CD14-positive monocyte (primary cell): ENCODE measurements around the gene SCP2. TPM values are rescaled to one million over a fixed set of nuclear protein-coding genes. Genes with fewer than 3 reads are reported as not detected.
A peak's percentile ranks its signal among the peaks of the same experiment; 100 is the strongest.

Experiments
- DNase-seq, 3 donors: peaks; one replicate each; pipeline ENCODE4 v3.0.0-alpha.2; 2011 to 2022
- H2AFZ ChIP-seq: 2 replicates; pipeline ENCODE4 v1.6.0; 2012; ENCODE audit warnings: mild to moderate bottlenecking, low read depth, low read length, inconsistent platforms; ENCODE audit not compliant: insufficient read depth, poor library complexity, severe bottlenecking
- H3K27ac ChIP-seq, 2 donors: 1 replicate in 1 of 2; 2 replicates in 1 of 2; pipeline ENCODE4 v1.5.1; 2012 to 2013; ENCODE audit warnings: low read length in 2 of 2, control low read depth in 1 of 2, inconsistent platforms in 1 of 2, low read depth in 1 of 2, mild to moderate bottlenecking in 1 of 2
- H3K27me3 ChIP-seq, 2 donors: one replicate each; pipeline versions ENCODE4 v1.6.0 to v1.6.1; 2011 to 2013; ENCODE audit warnings: low read length in 2 of 2; ENCODE audit not compliant: control insufficient read depth in 2 of 2, insufficient read depth in 2 of 2
- H3K36me3 ChIP-seq, 2 donors: replicated peaks in 1 of 2; 1 replicate in 1 of 2; 2 replicates in 1 of 2; pipeline versions ENCODE4 v1.5.1 to v1.6.1; 2012 to 2013; ENCODE audit warnings: low read length in 2 of 2, control low read depth in 1 of 2, inconsistent platforms in 1 of 2, mild to moderate bottlenecking in 1 of 2; ENCODE audit not compliant: insufficient read depth in 2 of 2, control insufficient read depth in 1 of 2
- H3K4me1 ChIP-seq, 2 donors: 1 replicate in 1 of 2; 2 replicates in 1 of 2; pipeline versions ENCODE4 v1.5.1 to v1.6.1; 2012 to 2013; ENCODE audit warnings: low read length in 2 of 2, control low read depth in 1 of 2, inconsistent platforms in 1 of 2, mild to moderate bottlenecking in 1 of 2, moderate library complexity in 1 of 2; ENCODE audit not compliant: insufficient read depth in 2 of 2, control insufficient read depth in 1 of 2
- H3K4me2 ChIP-seq: replicated peaks from 2 replicates; pipeline ENCODE3; 2012; ENCODE audit warnings: low read length, moderate library complexity, mild to moderate bottlenecking; ENCODE audit not compliant: poor library complexity, severe bottlenecking; ENCODE audit errors: extremely low read depth
- H3K4me3 ChIP-seq, 3 experiments: fragments of 200-600 bp in 1 of 3; sonication (generic) in 1 of 3; replicated peaks in 1 of 3; 1 replicate in 2 of 3; 2 replicates in 1 of 3; pipeline ENCODE4 v1.5.1; 2011 to 2013; ENCODE audit warnings: low read length in 3 of 3, mild to moderate bottlenecking in 3 of 3, control low read depth in 2 of 3, low read depth in 2 of 3, inconsistent platforms in 1 of 3, moderate library complexity in 1 of 3
- H3K79me2 ChIP-seq: 2 replicates; pipeline ENCODE4 v1.6.0; 2012; ENCODE audit warnings: mild to moderate bottlenecking, control low read depth, inconsistent platforms, low read length, moderate library complexity; ENCODE audit not compliant: insufficient read depth
- H3K9ac ChIP-seq: 2 replicates; pipeline ENCODE4 v1.6.0; 2017; ENCODE audit warnings: low read length, mild to moderate bottlenecking; ENCODE audit not compliant: insufficient read depth, poor library complexity, severe bottlenecking
- H3K9me3 ChIP-seq, 2 donors: replicated peaks in 1 of 2; 1 replicate in 1 of 2; 2 replicates in 1 of 2; pipeline versions ENCODE4 v1.5.1 to v1.6.1; 2012 to 2013; ENCODE audit warnings: low read length in 2 of 2, control low read depth in 1 of 2; ENCODE audit not compliant: control insufficient read depth in 1 of 2, insufficient read depth in 1 of 2
- H4K20me1 ChIP-seq: 2 replicates; pipeline ENCODE4 v1.6.0; 2012; ENCODE audit warnings: mild to moderate bottlenecking, low read length, control low read depth, moderate library complexity; ENCODE audit not compliant: insufficient read depth
- H3K27ac Mint-ChIP-seq, 7 donors: one replicate each; pipeline ENCODE4 v1.8.0; 2020; ENCODE audit warnings: mild to moderate bottlenecking in 7 of 7, mixed read lengths in 7 of 7, moderate library complexity in 6 of 7, inconsistent platforms in 2 of 7
- H3K27me3 Mint-ChIP-seq, 3 donors: one replicate each; pipeline ENCODE4 v1.8.0; 2021 to 2022; ENCODE audit warnings: low read depth in 3 of 3, mild to moderate bottlenecking in 3 of 3, mixed read lengths in 3 of 3, moderate library complexity in 3 of 3, inconsistent platforms in 1 of 3
- H3K36me3 Mint-ChIP-seq, 2 donors: one replicate each; pipeline ENCODE4 v1.8.0; 2020; ENCODE audit warnings: mixed read lengths in 2 of 2, inconsistent platforms in 1 of 2, mild to moderate bottlenecking in 1 of 2
- H3K4me1 Mint-ChIP-seq: one replicate; pipeline ENCODE4 v1.8.0; 2020; ENCODE audit warnings: mild to moderate bottlenecking, mixed read lengths
- H3K4me3 Mint-ChIP-seq, 2 donors: one replicate each; pipeline ENCODE4 v1.8.0; 2020; ENCODE audit warnings: mild to moderate bottlenecking in 2 of 2, mixed read lengths in 2 of 2, moderate library complexity in 1 of 2
- H3K9me3 Mint-ChIP-seq, 7 donors: one replicate each; pipeline ENCODE4 v1.8.0; 2020 to 2022; ENCODE audit warnings: mixed read lengths in 7 of 7, mild to moderate bottlenecking in 6 of 7, moderate library complexity in 6 of 7, inconsistent platforms in 2 of 7
- WGBS: methylation state at CpG from one replicate; pipeline ENCODE4 v1.1.5; 2013; ENCODE audit warnings: missing lambda C conversion rate; ENCODE audit not compliant: insufficient coverage; 5-methylcytosine and 5-hydroxymethylcytosine counted together
- intact Hi-C, 2 donors: fragments of 100-400 bp; cut with micrococcal nuclease; formaldehyde crosslinking; loops; one replicate each; pipeline versions ENCODE4 v1.15.0 to v1.15.1; 2023
- polyA plus RNA-seq, 3 donors: library from polyadenylated mRNA; depleted of rRNA in 1 of 3; unstranded in 2 of 3; stranded (reverse) in 1 of 3; fragments of 300-500 nt in 2 of 3; fragments of >200 nt in 1 of 3; fragmentation: Illumina TruSeq in 2 of 3; gene quantifications; 1 replicate in 2 of 3; 2 replicates in 1 of 3; pipeline ENCODE4 v1.2.3, GENCODE V29; 2012 to 2021
- TF ChIP-seq, protein P1 (sequence below): fragments of 200-600 bp; IDR thresholded peaks from one replicate; pipeline ENCODE4 v1.8.0; 2022; ENCODE audit warnings: antibody characterized with exemption, mild to moderate bottlenecking

Gene SCP2
- polyA plus RNA-seq, 3 donors: 56.3 to 197 (median 156) TPM

- WGBS: no CpG with 5 or more reads among the region's 7 CpGs
- TF ChIP-seq, protein P1, sequence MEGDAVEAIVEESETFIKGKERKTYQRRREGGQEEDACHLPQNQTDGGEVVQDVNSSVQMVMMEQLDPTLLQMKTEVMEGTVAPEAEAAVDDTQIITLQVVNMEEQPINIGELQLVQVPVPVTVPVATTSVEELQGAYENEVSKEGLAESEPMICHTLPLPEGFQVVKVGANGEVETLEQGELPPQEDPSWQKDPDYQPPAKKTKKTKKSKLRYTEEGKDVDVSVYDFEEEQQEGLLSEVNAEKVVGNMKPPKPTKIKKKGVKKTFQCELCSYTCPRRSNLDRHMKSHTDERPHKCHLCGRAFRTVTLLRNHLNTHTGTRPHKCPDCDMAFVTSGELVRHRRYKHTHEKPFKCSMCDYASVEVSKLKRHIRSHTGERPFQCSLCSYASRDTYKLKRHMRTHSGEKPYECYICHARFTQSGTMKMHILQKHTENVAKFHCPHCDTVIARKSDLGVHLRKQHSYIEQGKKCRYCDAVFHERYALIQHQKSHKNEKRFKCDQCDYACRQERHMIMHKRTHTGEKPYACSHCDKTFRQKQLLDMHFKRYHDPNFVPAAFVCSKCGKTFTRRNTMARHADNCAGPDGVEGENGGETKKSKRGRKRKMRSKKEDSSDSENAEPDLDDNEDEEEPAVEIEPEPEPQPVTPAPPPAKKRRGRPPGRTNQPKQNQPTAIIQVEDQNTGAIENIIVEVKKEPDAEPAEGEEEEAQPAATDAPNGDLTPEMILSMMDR: no peak
- H3K4me3 ChIP-seq: no peak overlapping the region
- Mint-ChIP-seq H3K4me1 (peaks cover 8% of the 10 kb centered on the region), H3K27me3 (peaks cover 1 to 19% (median 18%) of the 10 kb centered on the region in 3 donors), H3K27ac (peak overlapping the region in 1 of 7 donors; percentile 80), H3K36me3 (no peaks in the 10 kb centered on the region), H3K4me3 (no peak overlapping the region), H3K9me3 (peaks cover 0 to 2% (median 0%) of the 10 kb centered on the region in 7 donors)
- no peaks in the 10 kb centered on the region for H4K20me1 ChIP-seq
- H3K4me1 ChIP-seq: peaks cover 11 to 13% of the 10 kb centered on the region in 2 donors
- no peak overlapping the region for H3K4me2 ChIP-seq
- no peak for DNase-seq
- H3K27ac ChIP-seq: no peak overlapping the region
- intact Hi-C loops: no loop called here
- H3K27me3 ChIP-seq: peaks cover 0 to 21% of the 10 kb centered on the region in 2 donors
- no peak overlapping the region for H2AFZ ChIP-seq
- H3K9ac ChIP-seq: no peak overlapping the region
- no peaks in the 10 kb centered on the region for H3K9me3 ChIP-seq
- H3K36me3 ChIP-seq: no peaks in the 10 kb centered on the region
- H3K79me2 ChIP-seq: no peaks in the 10 kb centered on the region
These were observed 9.9 kb upstream of the SCP2 start for GRCh38 chr1:52917156-52917555.

DNA sequence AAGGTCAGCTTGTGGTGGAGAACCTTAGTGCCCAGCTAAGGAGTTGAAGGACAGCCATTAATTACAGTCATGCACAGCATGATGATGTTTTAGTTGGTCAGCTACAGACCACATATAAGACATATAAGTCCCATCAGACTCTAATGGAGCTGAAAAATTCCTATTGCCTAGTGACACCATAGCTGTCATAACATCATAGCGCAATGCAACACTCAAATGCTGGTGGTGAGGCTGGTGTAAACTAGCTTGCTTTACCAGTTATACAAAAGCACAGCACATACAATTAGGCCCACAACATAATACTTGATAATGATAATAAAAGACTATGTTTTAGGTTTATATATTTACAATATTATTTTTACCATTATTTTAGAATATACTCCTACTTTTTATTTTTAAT lies 9.5 kb upstream of the SCP2 start:
- DNase-seq: no peak
- no peak overlapping the region for H3K27ac ChIP-seq
- TF ChIP-seq, protein P1: no peak
- WGBS: no CpG with 5 or more reads among the region's 1 CpG
- peaks cover 11 to 13% of the 10 kb centered on the region in 2 donors for H3K4me1 ChIP-seq
- H3K36me3 ChIP-seq: no peaks in the 10 kb centered on the region
- no peaks in the 10 kb centered on the region for H3K9me3 ChIP-seq
- no peaks in the 10 kb centered on the region for H4K20me1 ChIP-seq
- H3K27me3 Mint-ChIP-seq: peaks cover 1 to 23% (median 21%) of the 10 kb centered on the region in 3 donors
- H3K36me3 Mint-ChIP-seq: no peaks in the 10 kb centered on the region
- no peak overlapping the region for H2AFZ ChIP-seq
- H3K4me3 Mint-ChIP-seq: no peak overlapping the region
- H3K9ac ChIP-seq: no peak overlapping the region
- peaks cover 0 to 4% (median 0%) of the 10 kb centered on the region in 7 donors for H3K9me3 Mint-ChIP-seq
- intact Hi-C loops: no loop called here
- H3K79me2 ChIP-seq: no peaks in the 10 kb centered on the region
- peaks cover 0 to 25% of the 10 kb centered on the region in 2 donors for H3K27me3 ChIP-seq
- H3K27ac Mint-ChIP-seq: no peak overlapping the region
- no peak overlapping the region for H3K4me2 ChIP-seq
- H3K4me1 Mint-ChIP-seq: peaks cover 8% of the 10 kb centered on the region
- H3K4me3 ChIP-seq: no peak overlapping the region
